HEK293T (cell line): ENCODE data around the gene GJB5.
"Not testable (repeated sequence)": the region's sequence is repeated elsewhere in the genome, so short reads cannot be mapped to it uniquely, and the experiment has no call there.

Experiments
- CTCF ChIA-PET: fragments of 350-600 bp; formaldehyde crosslinking; extraction: SDS; loops from one replicate; lab custom pipeline; 2021; ENCODE audit warnings: antibody characterized with exemption, inconsistent platforms; lab: Yijun Ruan, JAX
- POLR2A ChIA-PET: fragments of 350-600 bp; formaldehyde crosslinking; extraction: SDS; loops from one replicate; lab custom pipeline; 2020; ENCODE audit warnings: antibody characterized with exemption, inconsistent platforms; lab: Yijun Ruan, JAX
- DNase-seq: peaks from one replicate; pipeline ENCODE4 v3.0.0; 2012; ENCODE audit warnings: mixed read lengths; ENCODE audit errors: extremely low spot score
- ARNT ChIP-seq: fragments of 450-650 bp; IDR thresholded peaks from 2 replicates; pipeline ENCODE4 v1.6.1; 2017; ENCODE audit warnings: mild to moderate bottlenecking
- BHLHE40 ChIP-seq: fragments of 450-650 bp; IDR thresholded peaks from 2 replicates; pipeline ENCODE4 v1.6.1; 2016; ENCODE audit warnings: mild to moderate bottlenecking, moderate library complexity, borderline replicate concordance
- CTBP1 ChIP-seq: fragments of 450-650 bp; IDR thresholded peaks from 2 replicates; pipeline ENCODE4 v1.6.1; 2016; ENCODE audit warnings: borderline replicate concordance
- ELF4 ChIP-seq: fragments of 450-650 bp; IDR thresholded peaks from 2 replicates; pipeline ENCODE4 v1.6.1; 2017; ENCODE audit warnings: antibody characterized with exemption
- FOXA1 ChIP-seq: fragments of 450-650 bp; IDR thresholded peaks from 2 replicates; pipeline ENCODE4 v1.6.1; 2016; ENCODE audit warnings: mild to moderate bottlenecking
- FOXK2 ChIP-seq: fragments of 450-650 bp; IDR thresholded peaks from 2 replicates; pipeline ENCODE4 v1.6.1; 2016; ENCODE audit warnings: mild to moderate bottlenecking
- FOXM1 ChIP-seq: fragments of 450-650 bp; IDR thresholded peaks from 2 replicates; pipeline ENCODE4 v1.6.1; 2017; ENCODE audit warnings: mild to moderate bottlenecking, borderline replicate concordance
- HDGF ChIP-seq: fragments of 450-650 bp; IDR thresholded peaks from 2 replicates; pipeline ENCODE4 v1.6.1; 2017; ENCODE audit warnings: antibody characterized with exemption, borderline replicate concordance
- L3MBTL2 ChIP-seq: fragments of 450-650 bp; conservative IDR thresholded peaks from 2 replicates; pipeline ENCODE4 v1.6.1; 2016; ENCODE audit warnings: mild to moderate bottlenecking
- LEF1 ChIP-seq: fragments of 450-650 bp; IDR thresholded peaks from 2 replicates; pipeline ENCODE4 v1.6.1; 2017; ENCODE audit warnings: mild to moderate bottlenecking, borderline replicate concordance
- NFRKB ChIP-seq: fragments of 450-650 bp; IDR thresholded peaks from 2 replicates; pipeline ENCODE4 v1.6.1; 2016; ENCODE audit warnings: mild to moderate bottlenecking, moderate library complexity
- SP1 ChIP-seq: fragments of 450-650 bp; IDR thresholded peaks from 2 replicates; pipeline ENCODE4 v1.6.1; 2017
- SUZ12 ChIP-seq: fragments of 450-650 bp; IDR thresholded peaks from 2 replicates; pipeline ENCODE4 v1.6.1; 2016; ENCODE audit warnings: mild to moderate bottlenecking
- TARDBP ChIP-seq: fragments of 450-650 bp; IDR thresholded peaks from 2 replicates; pipeline ENCODE4 v1.6.1; 2016
- ZNF384 ChIP-seq: fragments of 450-650 bp; IDR thresholded peaks from 2 replicates; pipeline ENCODE4 v1.6.1; 2016
- TF ChIP-seq, protein P1 (sequence below): fragments of 450-650 bp; IDR thresholded peaks from 2 replicates; pipeline ENCODE4 v1.6.1; 2016

The GJB5 gene

DNA sequence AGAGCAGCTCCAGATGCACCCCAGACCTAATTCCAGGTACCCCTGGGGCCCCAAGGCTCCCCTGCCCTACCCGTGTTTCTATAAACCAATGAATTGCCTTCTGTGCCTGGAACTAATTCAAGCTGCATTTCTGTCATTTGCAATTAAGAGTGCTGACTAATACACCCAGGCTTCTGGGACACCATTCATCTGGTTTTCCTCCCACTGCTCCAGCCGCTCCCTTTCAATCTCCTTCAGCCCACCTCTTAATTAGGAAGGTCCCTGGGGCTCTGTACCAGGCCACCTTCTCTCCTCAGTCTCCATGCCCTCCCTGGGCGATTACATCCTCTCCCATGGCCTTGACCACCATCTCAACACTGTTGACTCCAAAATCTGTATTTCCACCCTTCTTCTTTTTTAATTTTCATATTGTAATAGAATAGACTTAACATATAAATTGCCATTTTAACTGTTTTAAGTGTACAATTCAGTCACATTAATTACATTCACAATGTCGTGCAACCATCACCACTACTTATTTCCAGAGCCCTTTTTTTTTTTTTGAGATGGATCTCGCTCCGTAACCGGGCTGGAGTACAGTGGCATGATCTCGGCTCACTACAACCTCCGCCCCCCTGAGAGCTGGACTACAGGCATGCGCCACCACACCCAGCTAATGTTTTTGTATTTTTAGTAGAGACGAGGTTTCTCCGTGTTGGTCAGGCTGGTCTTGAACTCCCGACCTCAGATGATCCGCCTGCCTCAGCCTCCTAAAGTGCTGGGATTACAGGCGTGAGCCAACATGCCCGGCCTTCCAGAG lies 16.9 kb downstream of the GJB5 start:
- TF ChIP-seq FOXK2 (no peak), CTBP1 (no peak), SP1 (no peak)
- TF ChIP-seq, protein P1, sequence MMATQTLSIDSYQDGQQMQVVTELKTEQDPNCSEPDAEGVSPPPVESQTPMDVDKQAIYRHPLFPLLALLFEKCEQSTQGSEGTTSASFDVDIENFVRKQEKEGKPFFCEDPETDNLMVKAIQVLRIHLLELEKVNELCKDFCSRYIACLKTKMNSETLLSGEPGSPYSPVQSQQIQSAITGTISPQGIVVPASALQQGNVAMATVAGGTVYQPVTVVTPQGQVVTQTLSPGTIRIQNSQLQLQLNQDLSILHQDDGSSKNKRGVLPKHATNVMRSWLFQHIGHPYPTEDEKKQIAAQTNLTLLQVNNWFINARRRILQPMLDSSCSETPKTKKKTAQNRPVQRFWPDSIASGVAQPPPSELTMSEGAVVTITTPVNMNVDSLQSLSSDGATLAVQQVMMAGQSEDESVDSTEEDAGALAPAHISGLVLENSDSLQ: no peak
- ChIA-PET POLR2A (no interaction called here), CTCF (no interaction called here)
- DNase-seq: no peak

DNA sequence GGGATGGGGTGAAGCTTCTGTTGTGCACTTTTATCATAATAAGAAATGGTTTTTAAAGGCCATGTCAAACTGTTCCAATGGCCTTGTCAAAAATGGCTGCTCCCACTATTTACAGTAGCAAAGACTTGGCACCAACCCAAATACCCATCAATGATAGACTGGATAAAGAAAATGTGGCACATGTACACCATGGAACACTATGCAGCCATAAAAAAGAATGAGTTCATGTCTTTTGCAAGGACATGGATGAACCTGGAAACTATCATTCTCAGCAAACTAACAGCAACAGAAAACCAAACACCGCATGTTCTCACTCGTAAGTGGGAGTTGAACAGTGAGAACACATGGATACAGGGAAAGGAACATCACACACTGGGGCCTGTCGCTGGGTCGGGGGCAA lies 18.3 kb downstream of the GJB5 start:
- DNase-seq, POLR2A ChIA-PET, CTCF ChIA-PET: not testable (repeated sequence)

DNA sequence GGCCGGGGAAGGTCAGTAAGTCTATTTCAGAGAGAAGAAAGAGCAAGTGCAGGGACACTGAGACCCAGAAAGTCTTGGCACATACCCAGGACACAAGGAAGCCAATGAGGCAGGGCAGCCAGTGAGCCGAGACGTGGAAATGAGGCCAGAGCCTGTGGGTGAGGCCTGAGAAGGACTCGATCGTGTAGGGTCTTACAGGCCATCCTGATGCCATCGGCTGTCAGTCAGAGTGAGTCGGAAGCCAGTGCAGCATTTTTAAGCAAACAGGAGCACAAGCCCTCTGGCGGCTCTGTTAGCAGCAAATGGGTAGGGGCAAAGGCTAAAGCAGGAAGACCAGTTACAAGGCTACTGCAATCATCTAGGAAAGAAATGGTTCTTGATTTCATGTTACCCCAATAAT lies 20.1 kb downstream of the GJB5 start:
- TF ChIP-seq FOXA1 (no peak), BHLHE40 (no peak), CTBP1 (no peak), FOXK2 (no peak)
- no peak for DNase-seq
- ChIA-PET POLR2A (no interaction called here), CTCF (no interaction called here)

DNA sequence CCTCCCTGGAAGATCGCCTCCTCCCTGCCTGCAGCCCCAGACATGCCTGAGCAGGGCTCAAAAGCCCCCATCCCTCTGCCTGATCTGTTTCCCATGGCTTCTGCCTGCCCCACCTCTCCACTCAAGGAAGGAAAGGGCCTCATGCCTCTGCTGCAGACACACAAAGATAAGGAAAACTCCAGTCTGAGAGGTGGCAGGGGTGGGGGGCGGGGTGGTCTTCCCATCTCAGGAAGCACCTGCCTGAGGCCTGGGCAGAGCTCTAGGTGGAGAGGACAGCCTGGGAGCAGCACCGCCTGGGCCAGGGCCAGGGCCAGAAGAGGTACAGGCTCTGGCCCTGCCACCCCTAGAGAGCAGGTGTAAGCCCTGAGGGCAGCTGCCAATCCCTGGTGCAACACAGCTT lies 22.1 kb downstream of the GJB5 start:
- TF ChIP-seq HDGF: no peak
- no peak for TF ChIP-seq FOXM1
- TF ChIP-seq NFRKB: no peak
- no peak for TF ChIP-seq ARNT
- TF ChIP-seq LEF1: no peak
- no peak for TF ChIP-seq L3MBTL2
- no peak for TF ChIP-seq ELF4
- no peak for TF ChIP-seq TARDBP
- TF ChIP-seq SP1: no peak
- no peak for TF ChIP-seq FOXK2
- TF ChIP-seq SUZ12: no peak
- TF ChIP-seq FOXA1: no peak
- no peak for TF ChIP-seq CTBP1
- TF ChIP-seq, protein P1: no peak
- TF ChIP-seq BHLHE40: no peak
- no peak for TF ChIP-seq ZNF384
- POLR2A ChIA-PET: no interaction called here
- DNase-seq: no peak
- CTCF ChIA-PET: no interaction called here

DNA sequence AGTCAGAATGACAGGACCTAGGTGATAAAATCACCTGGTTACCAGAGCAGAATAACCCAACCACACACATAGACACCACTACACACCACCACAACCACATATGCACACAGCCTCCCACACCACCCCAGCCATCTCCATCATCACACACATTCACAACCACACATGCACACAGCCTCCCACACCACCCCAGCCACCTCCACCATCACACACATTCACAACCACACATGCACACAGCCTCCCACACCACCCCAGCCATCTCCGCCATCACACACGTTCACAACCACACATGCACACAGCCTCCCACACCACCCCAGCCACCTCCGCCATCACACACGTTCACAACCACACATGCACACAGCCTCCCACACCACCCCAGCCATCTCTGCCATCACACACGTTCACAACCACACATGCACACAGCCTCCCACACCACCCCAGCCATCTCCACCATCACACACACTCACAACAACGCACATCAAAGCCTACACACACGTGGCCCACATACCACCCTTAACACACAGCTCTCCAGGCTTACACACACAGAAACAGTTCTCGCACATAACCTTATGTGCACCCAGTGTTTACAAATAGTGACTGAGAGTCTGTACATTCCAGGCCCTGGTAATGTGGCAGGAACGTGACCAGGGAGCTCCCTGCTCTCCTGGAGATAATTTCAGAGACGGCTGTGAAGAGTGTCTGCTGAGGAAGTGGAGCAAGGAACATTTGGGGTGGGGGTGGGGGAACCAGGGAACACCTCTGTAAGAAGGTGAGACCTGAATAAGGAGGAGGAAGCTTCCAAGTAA lies 22.9 kb downstream of the GJB5 start:
- ChIA-PET POLR2A (no interaction called here), CTCF (no interaction called here)
- no peak for TF ChIP-seq ZNF384
- TF ChIP-seq ELF4: no peak
- no peak for DNase-seq

DNA sequence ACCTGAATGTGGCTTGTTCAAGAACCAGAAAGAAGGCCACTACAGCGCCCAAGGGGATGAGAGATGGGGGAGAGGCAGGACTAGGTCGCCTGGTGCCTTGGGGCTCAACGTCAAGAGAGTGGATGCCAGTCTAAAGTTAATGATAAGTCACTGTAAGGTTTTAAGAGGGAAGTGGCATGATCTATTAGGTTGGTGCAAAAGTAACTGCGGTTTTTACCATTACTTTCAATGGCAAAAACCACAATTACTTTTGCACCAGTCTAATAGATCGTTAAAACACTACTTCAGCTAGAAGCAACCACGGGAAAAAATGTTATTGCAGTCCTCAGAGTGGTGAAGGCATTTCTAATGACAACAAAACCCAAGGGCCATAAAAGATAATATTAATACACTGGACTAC lies 23.5 kb downstream of the GJB5 start:
- POLR2A ChIA-PET: no interaction called here
- DNase-seq: no peak
- CTCF ChIA-PET: no interaction called here
- TF ChIP-seq BHLHE40 (no peak), ELF4 (peak; percentile 36; the same call in 1 of the 2 replicates)

DNA sequence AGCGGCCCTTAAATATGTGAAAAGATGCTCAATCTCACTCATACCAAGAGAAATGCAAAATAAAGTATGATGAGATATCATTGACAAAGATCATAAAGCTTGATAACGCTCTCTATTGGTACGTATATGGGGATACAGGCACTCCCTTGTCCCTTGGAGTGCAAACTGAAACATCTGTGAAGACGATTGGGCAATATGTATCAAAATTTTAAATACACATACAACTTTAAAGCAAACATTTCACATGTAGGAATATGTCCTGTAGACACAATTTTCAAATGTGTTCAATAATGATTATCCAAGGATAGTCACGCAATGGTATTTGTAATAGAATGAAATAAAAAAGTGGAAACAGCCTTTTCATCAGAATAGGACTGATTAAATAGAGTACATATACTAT lies 24.2 kb downstream of the GJB5 start:
- CTCF ChIA-PET: no interaction called here
- DNase-seq: no peak
- TF ChIP-seq FOXK2 (no peak), CTBP1 (no peak), LEF1 (no peak), ARNT (no peak)
- POLR2A ChIA-PET: no interaction called here

DNA sequence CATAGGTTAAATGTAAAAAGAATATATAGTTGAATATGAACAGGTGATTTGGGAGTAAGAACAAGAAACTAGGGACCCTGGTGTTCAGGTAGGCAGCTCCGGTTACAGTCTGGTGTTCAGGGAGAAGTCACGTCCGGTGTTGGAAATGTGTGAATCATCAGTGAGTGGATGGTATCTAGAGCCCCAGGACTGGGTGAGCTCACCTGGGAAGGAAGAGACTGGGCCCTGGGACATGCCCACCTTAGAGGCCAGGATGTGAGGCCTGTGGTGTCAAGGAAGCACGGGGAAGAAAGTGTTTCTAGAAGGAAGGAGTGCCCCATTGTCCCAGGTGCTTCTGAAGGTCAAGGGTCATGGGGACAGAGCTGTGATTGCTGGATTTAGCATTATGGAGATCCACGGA lies 24.7 kb downstream of the GJB5 start:
- TF ChIP-seq FOXA1: no peak
- no peak for TF ChIP-seq TARDBP
- TF ChIP-seq FOXM1: no peak
- TF ChIP-seq, protein P1: no peak
- ChIA-PET CTCF (no interaction called here), POLR2A (no interaction called here)
- no peak for DNase-seq
